RWPE1 (cell line): Measurements from ENCODE around the gene DLGAP1.

Experiments
- CTCF ChIA-PET: fragments of 350-600 bp; sonication (Branson Sonifier 250); formaldehyde crosslinking; extraction: SDS; loops from one replicate; lab custom pipeline; 2021; lab: Yijun Ruan, JAX
- POLR2A ChIA-PET: fragments of 400-600 bp; formaldehyde crosslinking; extraction: SDS; loops from one replicate; lab custom pipeline; 2020; ENCODE audit warnings: antibody characterized with exemption; ENCODE audit not compliant: low non-redundant PET; lab: Yijun Ruan, JAX
- DNase-seq: peaks from one replicate; pipeline ENCODE4 v3.0.0; 2012; ENCODE audit warnings: low spot score
- H3K27ac ChIP-seq: fragments of 450-650 bp; 2 replicates; pipeline ENCODE4 v1.5.1; 2017
- TF ChIP-seq, protein P1 (sequence below): fragments of 450-650 bp; conservative IDR thresholded peaks from 2 replicates; pipeline ENCODE4 v1.5.1; 2017; ENCODE audit warnings: low read depth, mild to moderate bottlenecking

Gene DLGAP1

DNA sequence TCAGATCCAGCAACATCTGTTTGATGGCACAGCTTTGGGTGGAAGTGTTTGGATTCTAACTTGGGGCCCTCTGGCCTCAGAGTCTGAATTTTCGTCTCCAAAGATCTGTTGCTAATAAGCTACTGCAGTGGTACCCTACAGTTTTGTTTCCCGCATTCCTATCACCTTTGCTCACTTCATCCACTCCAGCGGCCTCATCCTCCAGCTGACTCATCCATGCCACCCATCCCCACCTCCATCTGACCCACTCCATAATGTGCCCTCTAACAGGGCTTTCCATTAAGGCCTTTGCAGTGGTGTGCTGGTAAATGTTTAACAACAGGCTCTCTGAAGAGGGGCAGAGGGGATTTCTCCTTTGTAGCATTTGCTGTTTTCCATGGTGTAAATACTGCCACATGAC lies 779.7 kb downstream of the DLGAP1 start:
- POLR2A ChIA-PET, result no interaction called here
- TF ChIP-seq, protein P1, sequence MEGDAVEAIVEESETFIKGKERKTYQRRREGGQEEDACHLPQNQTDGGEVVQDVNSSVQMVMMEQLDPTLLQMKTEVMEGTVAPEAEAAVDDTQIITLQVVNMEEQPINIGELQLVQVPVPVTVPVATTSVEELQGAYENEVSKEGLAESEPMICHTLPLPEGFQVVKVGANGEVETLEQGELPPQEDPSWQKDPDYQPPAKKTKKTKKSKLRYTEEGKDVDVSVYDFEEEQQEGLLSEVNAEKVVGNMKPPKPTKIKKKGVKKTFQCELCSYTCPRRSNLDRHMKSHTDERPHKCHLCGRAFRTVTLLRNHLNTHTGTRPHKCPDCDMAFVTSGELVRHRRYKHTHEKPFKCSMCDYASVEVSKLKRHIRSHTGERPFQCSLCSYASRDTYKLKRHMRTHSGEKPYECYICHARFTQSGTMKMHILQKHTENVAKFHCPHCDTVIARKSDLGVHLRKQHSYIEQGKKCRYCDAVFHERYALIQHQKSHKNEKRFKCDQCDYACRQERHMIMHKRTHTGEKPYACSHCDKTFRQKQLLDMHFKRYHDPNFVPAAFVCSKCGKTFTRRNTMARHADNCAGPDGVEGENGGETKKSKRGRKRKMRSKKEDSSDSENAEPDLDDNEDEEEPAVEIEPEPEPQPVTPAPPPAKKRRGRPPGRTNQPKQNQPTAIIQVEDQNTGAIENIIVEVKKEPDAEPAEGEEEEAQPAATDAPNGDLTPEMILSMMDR, result no peak
- peak; percentile 61 for DNase-seq
- CTCF ChIA-PET, result interaction anchor here (3.0 kb wide), 1 partner anchor 9 kb away, joined by 14 read pairs; no protein-coding TSS in a partner anchor
- no peak overlapping the region for H3K27ac ChIP-seq

DNA sequence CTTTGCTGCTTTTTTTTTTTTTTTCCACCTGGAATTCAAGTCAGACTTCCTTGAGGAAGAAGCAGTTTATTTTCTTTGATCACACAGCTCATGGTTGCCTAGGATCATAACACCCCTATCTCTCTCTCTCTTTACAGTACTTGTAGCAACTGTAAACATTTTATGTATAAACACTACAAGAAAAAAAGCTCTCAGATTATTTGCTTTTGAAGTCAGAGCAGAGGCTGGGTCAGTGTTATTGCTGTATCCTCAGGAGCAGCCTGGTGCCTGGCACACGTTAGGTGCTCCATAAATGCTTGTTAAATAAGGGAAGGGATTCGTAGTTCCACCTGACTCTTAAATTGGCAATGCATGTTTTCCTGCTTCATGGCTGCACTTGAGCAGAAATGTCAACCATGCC lies 783.9 kb downstream of the DLGAP1 start:
- CTCF ChIA-PET, result interaction anchor here (0.6 kb wide), 1 partner anchor 1542 kb away, joined by 4 read pairs; no protein-coding TSS in a partner anchor
- POLR2A ChIA-PET, result interaction anchor here (0.7 kb wide), 1 partner anchor 397 kb away, joined by 5 read pairs; no protein-coding TSS in a partner anchor

DNA sequence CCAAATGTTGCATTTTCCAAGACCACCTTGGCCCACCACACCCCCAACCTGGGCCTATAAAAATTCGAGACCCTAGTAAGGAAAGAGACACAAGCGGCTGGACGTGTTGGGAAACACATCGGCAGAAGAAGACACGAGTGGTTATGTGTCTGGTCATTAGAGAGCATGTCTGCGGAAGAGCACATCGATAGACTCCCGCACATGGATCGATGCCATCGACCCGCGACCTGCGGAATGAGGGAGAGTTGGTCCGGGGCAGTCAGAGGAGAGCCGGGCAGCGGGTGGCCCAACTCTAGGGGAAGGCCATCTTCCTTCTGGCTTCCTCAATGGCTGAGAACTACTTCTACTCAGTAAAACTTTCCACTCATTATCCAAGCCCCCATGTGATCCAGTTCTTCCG lies 785.7 kb downstream of the DLGAP1 start:
- TF ChIP-seq, protein P1, result no peak
- no peak for DNase-seq
- ChIA-PET CTCF (no interaction called here), POLR2A (no interaction called here)
- H3K27ac ChIP-seq, result no peak overlapping the region

More for the DNA sequence above, 783.9 kb downstream of the DLGAP1 start:
- H3K27ac ChIP-seq, result no peak overlapping the region
- TF ChIP-seq, protein P1, result no peak
- no peak for DNase-seq

DNA sequence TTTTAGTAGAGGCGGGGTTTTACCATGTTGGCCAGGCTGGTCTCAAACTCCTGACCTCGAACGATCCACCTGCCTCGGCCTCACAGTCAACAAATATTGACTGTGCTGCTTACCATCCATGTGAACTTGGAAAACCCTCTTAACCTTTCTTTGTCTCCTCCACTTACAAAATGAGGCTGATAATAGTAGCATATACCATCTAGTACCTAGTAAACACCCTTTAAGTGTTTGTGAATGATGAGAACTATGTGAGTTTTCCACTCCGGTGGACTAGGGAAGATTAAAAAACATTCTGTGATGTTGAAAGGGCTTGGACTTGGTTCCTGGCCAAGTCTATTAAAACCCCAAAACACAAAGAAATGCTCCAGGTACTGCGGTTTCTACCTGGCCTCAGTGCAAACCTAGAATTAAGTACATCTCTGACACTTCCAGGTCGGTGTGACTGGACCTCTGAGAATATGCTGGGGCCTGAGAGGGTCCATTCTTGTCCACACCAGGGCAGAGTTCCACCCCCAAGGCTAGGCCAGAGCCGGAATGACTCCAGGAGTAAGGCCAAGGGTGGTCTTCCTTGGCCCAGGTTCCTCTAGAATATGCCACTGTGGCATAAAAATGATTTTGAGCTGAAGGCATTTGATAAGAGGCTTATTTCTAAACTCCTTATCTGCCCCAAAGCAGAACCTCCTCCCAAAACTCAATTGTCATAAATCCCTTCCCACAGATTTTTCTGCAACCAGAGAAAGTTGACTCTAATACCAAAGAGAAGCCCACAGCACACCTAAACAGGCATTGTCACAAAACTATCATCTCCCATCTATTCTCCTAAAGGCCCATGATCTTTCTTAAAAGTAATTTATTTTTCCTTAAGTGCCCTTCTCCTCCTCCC lies 787.6 kb downstream of the DLGAP1 start:
- TF ChIP-seq, protein P1, result no peak
- no peak for DNase-seq
- H3K27ac ChIP-seq, result no peak overlapping the region
- CTCF ChIA-PET, result interaction anchor here (0.6 to 3.8 kb wide), 8 partner anchors 14 to 515 kb away, joined by 3 to 27 read pairs (median 6); no protein-coding TSS in a partner anchor
- POLR2A ChIA-PET, result interaction anchor here (0.9 kb wide), 1 partner anchor 60 kb away, joined by 3 read pairs; no protein-coding TSS in a partner anchor

DNA sequence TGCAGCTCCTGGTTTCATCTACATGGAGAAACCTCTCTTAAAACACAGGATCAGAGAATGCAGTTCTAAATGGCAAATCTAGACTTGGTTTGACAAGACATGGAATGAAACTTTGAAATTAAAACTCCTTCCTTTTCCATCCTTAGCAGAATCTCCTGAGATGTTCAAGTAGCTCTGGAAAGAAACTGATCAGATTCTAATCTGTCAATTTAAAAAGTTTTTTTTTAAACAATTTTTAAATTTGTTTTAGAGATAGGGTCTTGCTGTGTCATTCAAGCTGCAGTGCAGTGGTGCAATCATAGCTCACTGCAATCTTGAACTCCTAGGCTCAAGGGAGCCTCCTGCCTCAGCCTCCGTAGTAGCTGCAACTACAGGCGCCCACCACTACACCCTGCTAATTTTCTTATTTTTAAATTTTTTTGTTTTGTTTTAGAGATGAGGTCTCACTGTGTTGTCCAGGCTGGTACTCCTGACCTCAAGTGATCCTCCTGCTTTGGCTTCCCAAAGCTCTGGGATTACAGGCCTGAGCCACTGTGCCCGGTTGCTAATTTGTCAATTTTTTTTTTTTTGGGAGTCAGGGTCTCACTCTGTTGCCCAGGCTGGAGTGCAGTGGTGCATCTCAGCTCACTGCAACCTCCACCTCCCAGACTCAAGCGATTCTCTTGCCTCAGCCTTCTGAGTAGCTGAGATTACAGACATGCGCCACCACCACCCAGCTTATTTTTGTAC lies 788.4 kb downstream of the DLGAP1 start:
- POLR2A ChIA-PET, result interaction anchor here (0.9 to 2.3 kb wide), 3 partner anchors 59 to 72 kb away, joined by 3 to 18 read pairs (median 3); no protein-coding TSS in a partner anchor
- DNase-seq, result no peak
- TF ChIP-seq, protein P1, result peak; percentile 67
- CTCF ChIA-PET, result interaction anchor here (0.5 to 3.8 kb wide), 36 partner anchors 10 to 514 kb away, joined by 3 to 27 read pairs (median 4); no protein-coding TSS in a partner anchor
- H3K27ac ChIP-seq, result peak overlapping the region; percentile 92; the same call in 1 of the 2 replicates
